Activated naive CD4-positive, alpha-beta T cell treated with anti-CD3 and anti-CD28 coated beads, Interleukin-2, amount 50 U/mL, for 24 hours (primary cell): ENCODE measurements around the gene ID1.
"Not testable (repeated sequence)": the region's sequence is repeated elsewhere in the genome, so short reads cannot be mapped to it uniquely, and the experiment has no call there.

Experiments used
- H3K27ac Mint-ChIP-seq: one replicate; pipeline ENCODE4 v1.8.0; 2021; ENCODE audit warnings: mild to moderate bottlenecking, mixed read lengths
- H3K27me3 Mint-ChIP-seq: one replicate; pipeline ENCODE4 v1.8.0; 2021; ENCODE audit warnings: mixed read lengths
- H3K36me3 Mint-ChIP-seq: one replicate; pipeline ENCODE4 v1.8.0; 2021; ENCODE audit warnings: mixed read lengths
- H3K4me1 Mint-ChIP-seq: one replicate; pipeline ENCODE4 v1.8.0; 2021; ENCODE audit warnings: mixed read lengths
- H3K4me3 Mint-ChIP-seq: one replicate; pipeline ENCODE4 v1.8.0; 2021; ENCODE audit warnings: mild to moderate bottlenecking, mixed read lengths
- H3K9me3 Mint-ChIP-seq: one replicate; pipeline ENCODE4 v1.8.0; 2021; ENCODE audit warnings: mixed read lengths

The ID1 gene

GRCh38 chr20:31605902-31606803 is 1.1 kb downstream of the ID1 start:
- Mint-ChIP-seq H3K9me3 (no peaks in the 10 kb centered on the region), H3K27ac (no peak overlapping the region), H3K27me3 (peaks cover 20% of the 10 kb centered on the region), H3K36me3 (no peaks in the 10 kb centered on the region), H3K4me1 (peaks cover 24% of the 10 kb centered on the region), H3K4me3 (peak overlapping the region; percentile 93)

GRCh38 chr20:31606804-31607639 is 1.9 kb downstream of the ID1 start:
- peak overlapping the region; percentile 93 for H3K4me3 Mint-ChIP-seq

GRCh38 chr20:31607640-31608250 is 2.7 kb downstream of the ID1 start:
- peaks cover 23% of the 10 kb centered on the region for H3K4me1 Mint-ChIP-seq
- H3K36me3 Mint-ChIP-seq: no peaks in the 10 kb centered on the region
- H3K4me3 Mint-ChIP-seq: no peak overlapping the region
- H3K27ac Mint-ChIP-seq: no peak overlapping the region
- no peaks in the 10 kb centered on the region for H3K9me3 Mint-ChIP-seq
- H3K27me3 Mint-ChIP-seq: peaks cover 16% of the 10 kb centered on the region

More at GRCh38 chr20:31606804-31607639, 1.9 kb downstream of the ID1 start:
- H3K27ac Mint-ChIP-seq: no peak overlapping the region
- H3K4me1 Mint-ChIP-seq: peaks cover 24% of the 10 kb centered on the region
- H3K27me3 Mint-ChIP-seq: peaks cover 20% of the 10 kb centered on the region
- no peaks in the 10 kb centered on the region for H3K9me3 Mint-ChIP-seq
- H3K36me3 Mint-ChIP-seq: no peaks in the 10 kb centered on the region

GRCh38 chr20:31608251-31608945 is 3.3 kb downstream of the ID1 start:
- peaks cover 20% of the 10 kb centered on the region for H3K4me1 Mint-ChIP-seq
- H3K27ac Mint-ChIP-seq: no peak overlapping the region
- H3K4me3 Mint-ChIP-seq: no peak overlapping the region
- H3K36me3 Mint-ChIP-seq: no peaks in the 10 kb centered on the region
- H3K27me3 Mint-ChIP-seq: peaks cover 14% of the 10 kb centered on the region
- H3K9me3 Mint-ChIP-seq: no peaks in the 10 kb centered on the region

- H3K9me3 Mint-ChIP-seq, H3K4me1 Mint-ChIP-seq, H3K27me3 Mint-ChIP-seq, H3K36me3 Mint-ChIP-seq, H3K27ac Mint-ChIP-seq, H3K4me3 Mint-ChIP-seq: not testable (repeated sequence)
Measured at GRCh38 chr20:31612271-31612640, 7.2 kb downstream of the ID1 start.

- no peaks in the 10 kb centered on the region for H3K27me3 Mint-ChIP-seq
- H3K4me1 Mint-ChIP-seq: no peaks in the 10 kb centered on the region
- H3K36me3 Mint-ChIP-seq: no peaks in the 10 kb centered on the region
- H3K4me3 Mint-ChIP-seq: no peak overlapping the region
- no peaks in the 10 kb centered on the region for H3K9me3 Mint-ChIP-seq
- no peak overlapping the region for H3K27ac Mint-ChIP-seq
Measured at GRCh38 chr20:31615416-31615815, 10.3 kb downstream of the ID1 start.

- Mint-ChIP-seq H3K9me3 (no peaks in the 10 kb centered on the region), H3K27me3 (no peaks in the 10 kb centered on the region), H3K4me3 (no peak overlapping the region), H3K27ac (no peak overlapping the region), H3K4me1 (no peaks in the 10 kb centered on the region), H3K36me3 (no peaks in the 10 kb centered on the region)
Measured at GRCh38 chr20:31617432-31618104, 12.5 kb downstream of the ID1 start.

- Mint-ChIP-seq H3K4me1 (no peaks in the 10 kb centered on the region), H3K9me3 (no peaks in the 10 kb centered on the region), H3K4me3 (no peak overlapping the region), H3K36me3 (no peaks in the 10 kb centered on the region), H3K27ac (no peak overlapping the region), H3K27me3 (no peaks in the 10 kb centered on the region)
Measured at GRCh38 chr20:31620246-31620645, 15.2 kb downstream of the ID1 start.

- not testable (repeated sequence) for H3K27ac Mint-ChIP-seq, H3K9me3 Mint-ChIP-seq, H3K36me3 Mint-ChIP-seq, H3K4me3 Mint-ChIP-seq, H3K27me3 Mint-ChIP-seq, H3K4me1 Mint-ChIP-seq
Measured at GRCh38 chr20:31623123-31623505, 18.0 kb downstream of the ID1 start.

- H3K4me3 Mint-ChIP-seq, H3K27ac Mint-ChIP-seq, H3K27me3 Mint-ChIP-seq, H3K36me3 Mint-ChIP-seq, H3K4me1 Mint-ChIP-seq, H3K9me3 Mint-ChIP-seq: not testable (repeated sequence)
Measured at GRCh38 chr20:31626534-31626933, 21.4 kb downstream of the ID1 start.

- H3K4me3 Mint-ChIP-seq, H3K9me3 Mint-ChIP-seq, H3K36me3 Mint-ChIP-seq: not testable (repeated sequence)
Measured at GRCh38 chr20:31628057-31628456, 23.0 kb downstream of the ID1 start.

GRCh38 chr20:31630187-31630790 is 25.2 kb downstream of the ID1 start:
- Mint-ChIP-seq H3K9me3 (no peaks in the 10 kb centered on the region), H3K4me3 (no peak overlapping the region), H3K4me1 (no peaks in the 10 kb centered on the region), H3K36me3 (no peaks in the 10 kb centered on the region), H3K27ac (no peak overlapping the region), H3K27me3 (no peaks in the 10 kb centered on the region)

More at GRCh38 chr20:31628057-31628456, 23.0 kb downstream of the ID1 start:
- H3K27me3 Mint-ChIP-seq, H3K4me1 Mint-ChIP-seq, H3K27ac Mint-ChIP-seq: not testable (repeated sequence)

- H3K36me3 Mint-ChIP-seq: no peaks in the 10 kb centered on the region
Measured at GRCh38 chr20:31632548-31633338, 27.7 kb downstream of the ID1 start.

GRCh38 chr20:31633339-31633914 is 28.3 kb downstream of the ID1 start:
- no peaks in the 10 kb centered on the region for H3K9me3 Mint-ChIP-seq
- no peaks in the 10 kb centered on the region for H3K4me1 Mint-ChIP-seq
- no peak overlapping the region for H3K4me3 Mint-ChIP-seq
- no peaks in the 10 kb centered on the region for H3K36me3 Mint-ChIP-seq
- H3K27me3 Mint-ChIP-seq: no peaks in the 10 kb centered on the region
- no peak overlapping the region for H3K27ac Mint-ChIP-seq

More at GRCh38 chr20:31632548-31633338, 27.7 kb downstream of the ID1 start:
- H3K4me1 Mint-ChIP-seq: no peaks in the 10 kb centered on the region
- no peak overlapping the region for H3K4me3 Mint-ChIP-seq
- no peaks in the 10 kb centered on the region for H3K27me3 Mint-ChIP-seq
- H3K9me3 Mint-ChIP-seq: no peaks in the 10 kb centered on the region
- H3K27ac Mint-ChIP-seq: no peak overlapping the region
